Tibial nerve (tissue), 3 donors: ENCODE measurements around the gene GNGT1.

Experiments used
- POLR2A ChIP-seq, 2 donors: fragments of 450-650 bp; IDR thresholded peaks; one replicate each; pipeline ENCODE4 v1.6.1; 2017; ENCODE audit warnings: antibody characterized with exemption in 2 of 2, mild to moderate bottlenecking in 2 of 2, moderate library complexity in 2 of 2
- TF ChIP-seq, protein P1 (sequence below), 5 experiments: fragments of 200-600 bp in 3 of 5; fragments of 450-650 bp in 2 of 5; sonication (generic) in 3 of 5; IDR thresholded peaks; one replicate each; pipeline ENCODE4 v1.5.1; 2016 to 2019; ENCODE audit warnings: antibody characterized with exemption in 5 of 5, mild to moderate bottlenecking in 3 of 5, moderate library complexity in 2 of 5

DNA sequence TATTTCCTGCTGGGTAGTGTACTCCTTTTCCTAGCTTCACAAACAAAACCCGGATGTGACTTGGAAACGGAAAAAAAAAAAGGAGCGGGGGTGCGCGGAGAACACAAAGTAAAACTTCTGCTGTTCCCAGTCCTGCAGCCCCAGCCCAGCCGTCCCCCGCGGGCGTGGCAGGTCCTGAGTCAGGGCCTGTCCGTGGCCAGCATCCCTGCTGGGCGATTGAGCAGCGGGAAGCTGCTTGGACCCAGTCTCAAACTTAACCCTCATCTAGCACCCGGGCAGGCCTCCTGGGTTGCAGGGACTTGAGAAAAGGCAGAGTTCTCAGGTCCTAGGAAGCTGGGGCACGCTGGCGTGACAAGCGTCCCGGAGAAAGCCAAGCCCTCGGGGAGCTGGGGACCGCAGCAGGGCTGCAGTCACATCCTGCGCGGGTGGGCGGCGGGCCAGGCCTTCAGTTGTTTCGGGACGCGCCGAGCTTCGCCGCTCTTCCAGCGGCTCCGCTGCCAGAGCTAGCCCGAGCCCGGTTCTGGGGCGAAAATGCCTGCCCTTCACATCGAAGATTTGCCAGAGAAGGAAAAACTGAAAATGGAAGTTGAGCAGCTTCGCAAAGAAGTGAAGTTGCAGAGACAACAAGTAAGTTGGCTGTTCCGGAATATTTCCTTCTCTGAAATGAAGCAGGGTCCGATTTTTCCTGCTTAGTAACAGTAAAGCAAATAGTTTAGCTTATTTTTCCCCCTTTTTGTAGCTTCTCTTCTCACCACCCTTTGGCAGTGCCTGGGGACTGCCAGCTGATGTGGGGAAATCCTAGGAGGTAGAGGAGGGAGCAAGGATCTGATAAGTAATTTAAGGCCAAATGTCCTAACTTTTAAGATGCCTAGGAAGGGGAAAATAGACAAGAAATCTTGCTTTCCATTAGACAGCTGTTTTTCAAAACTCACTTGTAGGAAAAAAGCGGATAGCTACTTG is 15.5 kb downstream of the GNGT1 start, which contains the start of gene GNG11:
- TF ChIP-seq, protein P1, sequence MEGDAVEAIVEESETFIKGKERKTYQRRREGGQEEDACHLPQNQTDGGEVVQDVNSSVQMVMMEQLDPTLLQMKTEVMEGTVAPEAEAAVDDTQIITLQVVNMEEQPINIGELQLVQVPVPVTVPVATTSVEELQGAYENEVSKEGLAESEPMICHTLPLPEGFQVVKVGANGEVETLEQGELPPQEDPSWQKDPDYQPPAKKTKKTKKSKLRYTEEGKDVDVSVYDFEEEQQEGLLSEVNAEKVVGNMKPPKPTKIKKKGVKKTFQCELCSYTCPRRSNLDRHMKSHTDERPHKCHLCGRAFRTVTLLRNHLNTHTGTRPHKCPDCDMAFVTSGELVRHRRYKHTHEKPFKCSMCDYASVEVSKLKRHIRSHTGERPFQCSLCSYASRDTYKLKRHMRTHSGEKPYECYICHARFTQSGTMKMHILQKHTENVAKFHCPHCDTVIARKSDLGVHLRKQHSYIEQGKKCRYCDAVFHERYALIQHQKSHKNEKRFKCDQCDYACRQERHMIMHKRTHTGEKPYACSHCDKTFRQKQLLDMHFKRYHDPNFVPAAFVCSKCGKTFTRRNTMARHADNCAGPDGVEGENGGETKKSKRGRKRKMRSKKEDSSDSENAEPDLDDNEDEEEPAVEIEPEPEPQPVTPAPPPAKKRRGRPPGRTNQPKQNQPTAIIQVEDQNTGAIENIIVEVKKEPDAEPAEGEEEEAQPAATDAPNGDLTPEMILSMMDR (IDR thresholded peaks at IDR 0.05): no peak
- no peak for TF ChIP-seq POLR2A (IDR thresholded peaks at IDR 0.05)
